Upper lobe of left lung (tissue), 4 donors: ENCODE results near the gene LIPT1.

Experiments
- EP300 ChIP-seq, 4 donors: sonication (generic); formaldehyde crosslinking; IDR thresholded peaks; one replicate each; pipeline ENCODE4 v1.5.1; 2017; ENCODE audit warnings: antibody characterized with exemption in 4 of 4, control low read depth in 2 of 4
- POLR2A ChIP-seq, 4 donors: fragments of 450-650 bp; IDR thresholded peaks; one replicate each; pipeline ENCODE4 v1.5.1; 2016 to 2017; ENCODE audit warnings: antibody characterized with exemption in 4 of 4, mild to moderate bottlenecking in 2 of 4
- TF ChIP-seq, protein P1 (sequence below), 6 experiments: fragments of 450-650 bp in 4 of 6; fragments of 200-600 bp in 2 of 6; sonication (generic) in 2 of 6; IDR thresholded peaks; one replicate each; pipeline ENCODE4 v1.5.1; 2016 to 2019; ENCODE audit warnings: antibody characterized with exemption in 6 of 6

DNA sequence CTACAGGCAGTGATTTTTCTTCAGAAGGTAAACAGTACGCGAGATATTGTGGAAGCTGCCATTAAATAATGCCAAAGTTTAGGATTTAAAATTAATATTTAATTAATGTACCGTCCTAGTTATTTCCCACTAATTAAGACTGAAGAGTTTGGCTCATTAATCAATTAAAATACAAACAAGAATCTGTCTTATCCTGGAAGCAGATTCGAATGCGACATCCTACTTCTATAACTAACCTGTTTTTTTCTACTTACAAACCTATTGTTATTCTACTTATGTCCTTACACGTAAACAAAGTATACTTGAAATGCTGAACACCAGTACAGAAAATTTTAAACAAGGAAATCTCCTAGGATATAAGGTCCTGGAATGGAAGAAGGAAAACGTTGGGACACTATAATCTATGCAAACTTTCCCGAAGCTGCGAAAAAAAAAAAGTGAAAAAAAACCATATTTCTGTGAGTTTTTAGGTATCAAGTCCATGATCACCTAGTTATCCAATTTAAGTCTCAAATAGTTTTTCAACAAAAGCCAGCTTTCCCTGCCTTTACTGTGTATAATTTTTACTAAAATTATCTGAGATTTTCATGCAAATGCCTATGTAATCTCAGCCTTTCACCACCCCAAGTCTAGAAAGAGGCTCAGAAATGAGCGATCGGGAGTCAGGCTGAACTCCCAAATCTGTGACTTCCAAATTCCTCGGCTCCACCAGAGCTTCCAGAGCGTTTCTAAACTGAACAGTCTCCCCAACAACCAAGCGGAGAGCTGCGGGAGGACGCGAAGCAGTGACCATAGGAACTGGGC is 14.5 kb upstream of the LIPT1 start:
- TF ChIP-seq, protein P1, sequence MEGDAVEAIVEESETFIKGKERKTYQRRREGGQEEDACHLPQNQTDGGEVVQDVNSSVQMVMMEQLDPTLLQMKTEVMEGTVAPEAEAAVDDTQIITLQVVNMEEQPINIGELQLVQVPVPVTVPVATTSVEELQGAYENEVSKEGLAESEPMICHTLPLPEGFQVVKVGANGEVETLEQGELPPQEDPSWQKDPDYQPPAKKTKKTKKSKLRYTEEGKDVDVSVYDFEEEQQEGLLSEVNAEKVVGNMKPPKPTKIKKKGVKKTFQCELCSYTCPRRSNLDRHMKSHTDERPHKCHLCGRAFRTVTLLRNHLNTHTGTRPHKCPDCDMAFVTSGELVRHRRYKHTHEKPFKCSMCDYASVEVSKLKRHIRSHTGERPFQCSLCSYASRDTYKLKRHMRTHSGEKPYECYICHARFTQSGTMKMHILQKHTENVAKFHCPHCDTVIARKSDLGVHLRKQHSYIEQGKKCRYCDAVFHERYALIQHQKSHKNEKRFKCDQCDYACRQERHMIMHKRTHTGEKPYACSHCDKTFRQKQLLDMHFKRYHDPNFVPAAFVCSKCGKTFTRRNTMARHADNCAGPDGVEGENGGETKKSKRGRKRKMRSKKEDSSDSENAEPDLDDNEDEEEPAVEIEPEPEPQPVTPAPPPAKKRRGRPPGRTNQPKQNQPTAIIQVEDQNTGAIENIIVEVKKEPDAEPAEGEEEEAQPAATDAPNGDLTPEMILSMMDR (IDR thresholded peaks at IDR 0.05), result no peak
- TF ChIP-seq POLR2A (IDR thresholded peaks at IDR 0.05) (no peak), EP300 (IDR thresholded peaks at IDR 0.05) (no peak)
